Transverse colon (tissue), 4 donors: Measurements from ENCODE around the gene SLC45A2.

ENCODE experiments used
- CTCF ChIP-seq, 5 experiments: fragments of 200-600 bp in 3 of 5; fragments of 450-650 bp in 2 of 5; sonication (generic) in 3 of 5; IDR thresholded peaks; 1 replicate in 2 of 5; 2 replicates in 3 of 5; pipeline ENCODE4 v1.5.1; 2016 to 2017; ENCODE audit warnings: antibody characterized with exemption in 5 of 5, inconsistent platforms in 3 of 5, mild to moderate bottlenecking in 2 of 5, moderate library complexity in 1 of 5
- EP300 ChIP-seq: sonication (generic); formaldehyde crosslinking; IDR thresholded peaks from one replicate; pipeline ENCODE4 v1.6.1; 2017; ENCODE audit warnings: antibody characterized with exemption, low read depth
- POLR2A ChIP-seq: fragments of 450-650 bp; IDR thresholded peaks from one replicate; pipeline ENCODE4 v1.6.1; 2016; ENCODE audit warnings: antibody characterized with exemption, mild to moderate bottlenecking, moderate library complexity
- POLR2AphosphoS5 ChIP-seq, 3 donors: sonication (generic); formaldehyde crosslinking; IDR thresholded peaks; one replicate each; pipeline ENCODE4 v1.6.1; 2016; ENCODE audit warnings: antibody characterized with exemption in 3 of 3

GRCh38 chr5:34013547-34013946 is 29.1 kb upstream of the SLC45A2 start:
- no peak for TF ChIP-seq CTCF (IDR thresholded peaks at IDR 0.05)
- no peak for TF ChIP-seq POLR2AphosphoS5 (IDR thresholded peaks at IDR 0.05)
- no peak for TF ChIP-seq POLR2A
- no peak for TF ChIP-seq EP300
